ENCODE results near the gene TRPV5. TPM values are rescaled to one million over a fixed set of nuclear protein-coding genes. Genes with fewer than 3 reads are reported as not detected.

Gene TRPV5
- total RNA-seq, 2 experiments from 2014 or later: 0.06 TPM; not detected in 1

DNA sequence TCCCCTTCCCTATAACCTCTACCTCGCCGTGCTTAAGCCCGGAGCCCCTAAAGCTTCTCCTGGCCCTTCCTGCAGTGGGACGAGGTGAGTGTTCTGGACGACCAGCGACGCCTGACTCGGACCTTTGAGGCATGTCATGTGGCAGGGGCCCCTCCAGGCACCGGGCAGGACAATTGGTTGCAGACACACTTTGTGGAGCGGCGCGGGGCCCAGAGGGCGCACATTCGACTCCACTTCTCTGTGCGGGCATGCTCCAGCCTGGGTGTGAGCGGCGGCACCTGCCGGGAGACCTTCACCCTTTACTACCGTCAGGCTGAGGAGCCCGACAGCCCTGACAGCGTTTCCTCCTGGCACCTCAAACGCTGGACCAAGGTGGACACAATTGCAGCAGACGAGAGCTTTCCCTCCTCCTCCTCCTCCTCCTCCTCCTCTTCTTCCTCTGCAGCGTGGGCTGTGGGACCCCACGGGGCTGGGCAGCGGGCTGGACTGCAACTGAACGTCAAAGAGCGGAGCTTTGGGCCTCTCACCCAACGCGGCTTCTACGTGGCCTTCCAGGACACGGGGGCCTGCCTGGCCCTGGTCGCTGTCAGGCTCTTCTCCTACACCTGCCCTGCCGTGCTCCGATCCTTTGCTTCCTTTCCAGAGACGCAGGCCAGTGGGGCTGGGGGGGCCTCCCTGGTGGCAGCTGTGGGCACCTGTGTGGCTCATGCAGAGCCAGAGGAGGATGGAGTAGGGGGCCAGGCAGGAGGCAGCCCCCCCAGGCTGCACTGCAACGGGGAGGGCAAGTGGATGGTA lies 69.5 kb downstream of the TRPV5 start:
- POLR2A ChIA-PET: no interaction called here
- Histone ChIP-seq H3K9me3 (ENCODE audit: low read length) (no peaks in the 10 kb centered on the region), H3K4me2 (ENCODE audit: low read length) (no peak overlapping the region), H4K20me1 (ENCODE audit: insufficient read depth, low read length) (no peaks in the 10 kb centered on the region), H3K36me3 (ENCODE audit: insufficient read depth, low read length) (no peaks in the 10 kb centered on the region), H3K27ac (ENCODE audit: low read depth, low read length, poor library complexity, severe bottlenecking) (no peak overlapping the region), H2AFZ (ENCODE audit: low read length) (no peak overlapping the region), H3K4me1 (ENCODE audit: insufficient read depth, low read length, poor library complexity, severe bottlenecking) (no peaks in the 10 kb centered on the region), H3K9me2 (ENCODE audit: insufficient read depth, low read length) (no peaks in the 10 kb centered on the region), H3K4me3 (ENCODE audit: low read depth, low read length, poor library complexity, severe bottlenecking) (no peak overlapping the region), H3K79me2 (ENCODE audit: insufficient read depth, low read depth, low read length) (no peaks in the 10 kb centered on the region)
- DNase-seq (ENCODE audit: low spot score): no peak
- BruUV-seq (replicated peaks): no TSS peak
- intact Hi-C loops (cut with micrococcal nuclease; ENCODE audit: unreplicated experiment): no loop called here
- no peak for TF ChIP-seq EZH2phosphoT487 (IDR thresholded peaks at IDR 0.05; ENCODE audit: borderline replicate concordance, low read depth, low read length)
- TF ChIP-seq CTCF (conservative IDR thresholded peaks at IDR 0.05; ENCODE audit: low read length): no peak
- CTCF ChIA-PET (ENCODE audit: unreplicated experiment): no interaction called here

- Histone ChIP-seq H3K36me3 (ENCODE audit: insufficient read depth, low read length) (no peaks in the 10 kb centered on the region), H3K79me2 (ENCODE audit: insufficient read depth, low read depth, low read length) (no peaks in the 10 kb centered on the region), H3K9me2 (ENCODE audit: insufficient read depth, low read length) (no peaks in the 10 kb centered on the region), H4K20me1 (ENCODE audit: insufficient read depth, low read length) (no peaks in the 10 kb centered on the region), H3K4me2 (ENCODE audit: low read length) (no peak overlapping the region), H3K9me3 (ENCODE audit: low read length) (no peaks in the 10 kb centered on the region), H3K4me3 (ENCODE audit: low read depth, low read length, poor library complexity, severe bottlenecking) (no peak overlapping the region), H3K4me1 (ENCODE audit: insufficient read depth, low read length, poor library complexity, severe bottlenecking) (no peaks in the 10 kb centered on the region), H3K27ac (ENCODE audit: low read depth, low read length, poor library complexity, severe bottlenecking) (no peak overlapping the region), H2AFZ (ENCODE audit: low read length) (no peak overlapping the region)
- TF ChIP-seq EZH2phosphoT487 (IDR thresholded peaks at IDR 0.05; ENCODE audit: borderline replicate concordance, low read depth, low read length) (no peak), CTCF (conservative IDR thresholded peaks at IDR 0.05; ENCODE audit: low read length) (no peak)
- BruUV-seq (replicated peaks): no TSS peak
- intact Hi-C loops (cut with micrococcal nuclease; ENCODE audit: unreplicated experiment): no loop called here
- no peak for DNase-seq (ENCODE audit: low spot score)
- POLR2A ChIA-PET: interaction anchor here (0.5 to 0.7 kb wide), 4 partner anchors 19 to 412 kb away, joined by 3 to 4 read pairs (median 4); no protein-coding TSS in a partner anchor
- CTCF ChIA-PET (ENCODE audit: unreplicated experiment): interaction anchor here (0.7 kb wide), 1 partner anchor 96 kb away, joined by 4 read pairs; no protein-coding TSS in a partner anchor
Measured at GRCh38 chr7:142862786-142863400, 70.7 kb downstream of the TRPV5 start.

DNA sequence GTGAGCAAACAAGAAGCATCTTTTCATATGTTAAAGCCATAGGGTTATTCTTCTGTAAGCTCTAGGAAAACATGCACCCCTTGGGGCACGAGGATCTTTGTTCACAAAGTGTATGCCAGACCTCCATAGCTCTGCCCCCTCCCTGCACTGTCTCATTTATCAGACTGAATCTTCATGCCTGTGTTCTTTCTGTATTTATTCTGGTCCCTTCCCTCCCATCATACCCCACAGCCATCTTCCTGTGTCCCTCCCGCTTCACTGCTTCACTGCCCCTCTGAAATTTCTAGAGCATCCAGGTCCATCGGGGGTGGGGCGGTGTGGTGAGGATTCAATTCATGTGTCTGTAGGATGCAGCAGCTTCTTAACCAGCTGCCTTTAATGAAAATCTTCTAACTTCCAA lies 71.2 kb downstream of the TRPV5 start:
- no peak for TF ChIP-seq EZH2phosphoT487 (IDR thresholded peaks at IDR 0.05; ENCODE audit: borderline replicate concordance, low read depth, low read length)
- no peak for TF ChIP-seq CTCF (conservative IDR thresholded peaks at IDR 0.05; ENCODE audit: low read length)
- no peak overlapping the region for H3K27ac ChIP-seq (ENCODE audit: low read depth, low read length, poor library complexity, severe bottlenecking)
- no peak overlapping the region for H3K4me3 ChIP-seq (ENCODE audit: low read depth, low read length, poor library complexity, severe bottlenecking)
- no peak for DNase-seq (ENCODE audit: low spot score)
- H3K4me1 ChIP-seq (ENCODE audit: insufficient read depth, low read length, poor library complexity, severe bottlenecking): no peaks in the 10 kb centered on the region
- no peaks in the 10 kb centered on the region for H3K9me2 ChIP-seq (ENCODE audit: insufficient read depth, low read length)
- H4K20me1 ChIP-seq (ENCODE audit: insufficient read depth, low read length): no peaks in the 10 kb centered on the region
- no peaks in the 10 kb centered on the region for H3K36me3 ChIP-seq (ENCODE audit: insufficient read depth, low read length)
- H2AFZ ChIP-seq (ENCODE audit: low read length): no peak overlapping the region
- no TSS peak for BruUV-seq (replicated peaks)
- intact Hi-C loops (cut with micrococcal nuclease; ENCODE audit: unreplicated experiment): no loop called here
- no peaks in the 10 kb centered on the region for H3K9me3 ChIP-seq (ENCODE audit: low read length)
- no peaks in the 10 kb centered on the region for H3K79me2 ChIP-seq (ENCODE audit: insufficient read depth, low read depth, low read length)
- ChIA-PET POLR2A (interaction anchor here (0.6 to 0.7 kb wide), 2 partner anchors 21 to 413 kb away, joined by 3 to 4 read pairs; no protein-coding TSS in a partner anchor), CTCF (ENCODE audit: unreplicated experiment) (interaction anchor here (0.7 kb wide), 1 partner anchor 96 kb away, joined by 4 read pairs; no protein-coding TSS in a partner anchor)
- H3K4me2 ChIP-seq (ENCODE audit: low read length): no peak overlapping the region

All from OCI-LY7 (cell line).